Thyroid gland (tissue), 4 donors: ENCODE results near the gene ACAP2. TPM values are rescaled to one million over a fixed set of nuclear protein-coding genes. Genes with fewer than 3 reads are reported as not detected.

ENCODE experiments used
- DNase-seq, 2 donors: peaks; one replicate each; pipeline ENCODE4 v3.0.0-alpha.2; 2019
- H3K27ac ChIP-seq, 3 donors: fragments of 200-600 bp; sonication (generic); 1 replicate in 2 of 3; 2 replicates in 1 of 3; pipeline ENCODE4 v1.5.1; 2016 to 2019; ENCODE audit warnings: mild to moderate bottlenecking in 1 of 3, moderate library complexity in 1 of 3
- H3K27me3 ChIP-seq: fragments of 200-600 bp; sonication (generic); one replicate; pipeline ENCODE4 v1.5.1; 2019
- H3K36me3 ChIP-seq, 2 donors: fragments of 200-600 bp; sonication (generic); one replicate each; pipeline ENCODE4 v1.5.1; 2016 to 2019
- H3K4me1 ChIP-seq, 2 donors: fragments of 200-600 bp; sonication (generic); one replicate each; pipeline ENCODE4 v1.5.1; 2017 to 2019
- H3K4me3 ChIP-seq, 3 donors: fragments of 200-600 bp; sonication (generic); replicated peaks in 1 of 3; 1 replicate in 2 of 3; 2 replicates in 1 of 3; pipeline ENCODE4 v1.5.1; 2016; ENCODE audit warnings: mild to moderate bottlenecking in 1 of 3
- H3K9me3 ChIP-seq: fragments of 200-600 bp; sonication (generic); one replicate; pipeline ENCODE4 v1.5.1; 2017
- POLR2A ChIP-seq, 2 donors: fragments of 450-650 bp; IDR thresholded peaks; one replicate each; pipeline ENCODE4 v1.6.1; 2017; ENCODE audit warnings: antibody characterized with exemption in 2 of 2, mild to moderate bottlenecking in 2 of 2, moderate library complexity in 1 of 2
- WGBS, 2 donors: methylation state at CpG; one replicate each; pipeline ENCODE4 v1.1.5; 2017; 5-methylcytosine and 5-hydroxymethylcytosine counted together
- intact Hi-C: fragments of 100-400 bp; cut with DNase I; formaldehyde crosslinking; loops from one replicate; pipeline ENCODE4 v1.15.1; 2023
- total RNA-seq, 4 donors: library from RNA; depleted of rRNA; stranded (reverse); fragments of >200 nt; gene quantifications; one replicate each; pipeline ENCODE4 v1.2.3, GENCODE V29; 2016
- TF ChIP-seq, protein P1 (sequence below), 6 experiments: fragments of 200-600 bp in 3 of 6; fragments of 450-650 bp in 3 of 6; sonication (generic) in 3 of 6; IDR thresholded peaks; one replicate each; pipeline ENCODE4 v1.5.1; 2016 to 2019; ENCODE audit warnings: antibody characterized with exemption in 6 of 6, mild to moderate bottlenecking in 2 of 6, inconsistent platforms in 1 of 6, moderate library complexity in 1 of 6

Gene ACAP2
- total RNA-seq, 4 donors from 2014 or later: 61.7 to 685 (median 71.3) TPM

DNA sequence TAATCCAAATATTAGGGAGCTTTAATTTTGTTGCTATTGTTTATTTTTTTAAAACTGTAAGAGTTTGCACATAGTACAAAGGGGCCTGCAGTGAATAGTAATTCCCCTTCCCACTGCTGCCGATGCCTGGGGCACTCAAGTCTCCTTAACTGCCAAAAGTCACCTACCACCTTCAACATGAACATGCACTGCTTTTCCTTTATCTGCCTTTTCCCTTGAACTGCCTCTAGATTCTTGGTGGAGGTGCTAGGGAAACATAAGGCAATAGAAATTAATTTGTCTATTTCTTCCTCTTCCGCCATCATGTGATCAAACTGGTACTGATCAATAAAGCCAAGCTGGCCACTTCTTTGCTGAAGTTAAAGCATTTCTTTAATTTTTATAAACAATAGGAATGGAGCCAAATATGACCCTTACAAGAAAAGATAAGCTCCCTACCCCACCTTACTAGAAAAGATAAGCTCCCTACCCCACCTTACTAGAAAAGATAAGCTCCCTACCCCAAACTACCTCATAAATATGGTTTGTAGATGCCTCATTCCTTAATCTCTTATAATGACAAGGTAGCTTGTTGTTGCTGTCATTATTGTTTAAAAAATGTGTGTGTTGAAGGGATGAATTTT is 17.4 kb upstream of the ACAP2 start:
- H3K27me3 ChIP-seq: no peaks in the 10 kb centered on the region
- intact Hi-C loops: no loop called here
- no peaks in the 10 kb centered on the region for H3K9me3 ChIP-seq
- 90 to 96% methylated on average over 2 of the region's 2 CpGs for WGBS, 2 donors
- H3K27ac ChIP-seq: no peak overlapping the region
- H3K4me1 ChIP-seq: no peaks in the 10 kb centered on the region
- no peak for TF ChIP-seq POLR2A (IDR thresholded peaks at IDR 0.05)
- TF ChIP-seq, protein P1, sequence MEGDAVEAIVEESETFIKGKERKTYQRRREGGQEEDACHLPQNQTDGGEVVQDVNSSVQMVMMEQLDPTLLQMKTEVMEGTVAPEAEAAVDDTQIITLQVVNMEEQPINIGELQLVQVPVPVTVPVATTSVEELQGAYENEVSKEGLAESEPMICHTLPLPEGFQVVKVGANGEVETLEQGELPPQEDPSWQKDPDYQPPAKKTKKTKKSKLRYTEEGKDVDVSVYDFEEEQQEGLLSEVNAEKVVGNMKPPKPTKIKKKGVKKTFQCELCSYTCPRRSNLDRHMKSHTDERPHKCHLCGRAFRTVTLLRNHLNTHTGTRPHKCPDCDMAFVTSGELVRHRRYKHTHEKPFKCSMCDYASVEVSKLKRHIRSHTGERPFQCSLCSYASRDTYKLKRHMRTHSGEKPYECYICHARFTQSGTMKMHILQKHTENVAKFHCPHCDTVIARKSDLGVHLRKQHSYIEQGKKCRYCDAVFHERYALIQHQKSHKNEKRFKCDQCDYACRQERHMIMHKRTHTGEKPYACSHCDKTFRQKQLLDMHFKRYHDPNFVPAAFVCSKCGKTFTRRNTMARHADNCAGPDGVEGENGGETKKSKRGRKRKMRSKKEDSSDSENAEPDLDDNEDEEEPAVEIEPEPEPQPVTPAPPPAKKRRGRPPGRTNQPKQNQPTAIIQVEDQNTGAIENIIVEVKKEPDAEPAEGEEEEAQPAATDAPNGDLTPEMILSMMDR (IDR thresholded peaks at IDR 0.05): no peak
- no peaks in the 10 kb centered on the region for H3K36me3 ChIP-seq
- no peak overlapping the region for H3K4me3 ChIP-seq
- no peak for DNase-seq

DNA sequence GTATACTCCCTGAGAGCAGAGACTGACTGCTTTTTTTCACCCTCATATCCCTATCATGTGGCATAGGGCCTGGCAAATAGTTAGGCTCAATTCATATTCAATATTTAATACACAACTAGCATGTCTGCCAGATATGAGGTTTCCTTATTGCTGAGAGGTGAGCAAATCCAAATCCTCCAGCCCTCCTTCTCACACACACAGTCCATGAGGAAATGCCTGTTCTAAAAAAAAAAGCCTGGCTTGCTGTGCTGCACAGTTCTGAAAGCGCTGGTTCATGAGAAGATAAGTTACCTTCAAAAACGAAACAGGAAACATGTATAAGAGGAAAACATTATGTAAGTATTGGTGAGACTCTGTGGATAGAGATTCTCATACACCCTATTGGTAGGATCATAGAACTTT is 15.5 kb upstream of the ACAP2 start:
- Histone ChIP-seq H3K4me1 (no peaks in the 10 kb centered on the region), H3K27ac (no peak overlapping the region), H3K27me3 (no peaks in the 10 kb centered on the region), H3K4me3 (no peak overlapping the region), H3K9me3 (no peaks in the 10 kb centered on the region), H3K36me3 (no peaks in the 10 kb centered on the region)
- no peak for TF ChIP-seq POLR2A (IDR thresholded peaks at IDR 0.05)
- TF ChIP-seq, protein P1 (IDR thresholded peaks at IDR 0.05): no peak
- 46 to 63% methylated on average over 2 of the region's 2 CpGs for WGBS, 2 donors
- intact Hi-C loops: no loop called here
- DNase-seq: no peak

DNA sequence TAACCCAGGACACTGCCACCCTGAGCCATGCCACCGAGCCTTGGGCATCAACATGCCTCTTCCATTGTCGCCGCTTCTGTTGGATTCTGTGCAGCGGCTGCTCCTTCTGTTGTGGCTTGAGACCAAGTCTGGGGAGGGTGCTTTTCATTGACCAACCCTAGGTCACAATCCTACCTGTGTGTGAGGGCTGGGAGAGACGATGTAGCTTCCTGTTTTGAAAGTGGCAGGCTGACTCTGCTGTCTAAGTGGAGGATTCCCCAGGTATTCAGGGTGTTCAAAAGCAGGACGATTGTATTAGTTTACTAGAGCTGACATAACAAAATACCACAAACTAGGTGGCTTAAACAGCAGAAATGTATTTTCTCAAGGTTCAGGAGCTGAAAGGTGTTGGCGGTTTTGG is 13.0 kb upstream of the ACAP2 start:
- no peaks in the 10 kb centered on the region for H3K36me3 ChIP-seq
- no peaks in the 10 kb centered on the region for H3K9me3 ChIP-seq
- 91 to 93% methylated on average over 7 of the region's 7 CpGs for WGBS, 2 donors
- no peak overlapping the region for H3K4me3 ChIP-seq
- H3K27ac ChIP-seq: no peak overlapping the region
- H3K4me1 ChIP-seq: peaks cover 16 to 18% of the 10 kb centered on the region in 2 donors
- intact Hi-C loops: no loop called here
- H3K27me3 ChIP-seq: no peaks in the 10 kb centered on the region
- TF ChIP-seq POLR2A (IDR thresholded peaks at IDR 0.05): no peak
- TF ChIP-seq, protein P1 (IDR thresholded peaks at IDR 0.05): no peak
- no peak for DNase-seq

DNA sequence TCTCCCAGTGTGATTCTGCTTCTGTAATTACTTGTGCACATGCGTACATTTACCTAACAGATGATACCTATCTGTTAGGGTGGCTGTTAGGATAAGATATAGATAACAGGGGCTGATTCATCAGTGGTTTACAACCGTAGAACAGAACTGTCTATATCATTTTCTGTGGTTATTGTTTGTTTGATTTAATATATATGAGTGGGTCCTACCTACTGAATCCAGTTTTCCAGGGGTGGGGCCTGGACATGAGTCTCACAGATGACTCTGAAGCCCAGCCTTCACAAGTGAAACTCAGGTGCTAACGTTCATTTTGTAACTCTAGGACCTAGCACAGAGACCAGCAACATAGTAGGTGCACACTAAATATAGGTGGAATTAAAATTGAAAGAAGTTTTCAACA is 10.4 kb upstream of the ACAP2 start:
- no peak overlapping the region for H3K27ac ChIP-seq
- H3K9me3 ChIP-seq: no peaks in the 10 kb centered on the region
- no peak overlapping the region for H3K4me3 ChIP-seq
- intact Hi-C loops: no loop called here
- peaks cover 25 to 26% of the 10 kb centered on the region in 2 donors for H3K4me1 ChIP-seq
- no peak for TF ChIP-seq POLR2A (IDR thresholded peaks at IDR 0.05)
- TF ChIP-seq, protein P1 (IDR thresholded peaks at IDR 0.05): no peak
- H3K27me3 ChIP-seq: no peaks in the 10 kb centered on the region
- DNase-seq: no peak
- H3K36me3 ChIP-seq: no peaks in the 10 kb centered on the region
- WGBS, 2 donors: 96 to 97% methylated on average over 3 of the region's 3 CpGs

DNA sequence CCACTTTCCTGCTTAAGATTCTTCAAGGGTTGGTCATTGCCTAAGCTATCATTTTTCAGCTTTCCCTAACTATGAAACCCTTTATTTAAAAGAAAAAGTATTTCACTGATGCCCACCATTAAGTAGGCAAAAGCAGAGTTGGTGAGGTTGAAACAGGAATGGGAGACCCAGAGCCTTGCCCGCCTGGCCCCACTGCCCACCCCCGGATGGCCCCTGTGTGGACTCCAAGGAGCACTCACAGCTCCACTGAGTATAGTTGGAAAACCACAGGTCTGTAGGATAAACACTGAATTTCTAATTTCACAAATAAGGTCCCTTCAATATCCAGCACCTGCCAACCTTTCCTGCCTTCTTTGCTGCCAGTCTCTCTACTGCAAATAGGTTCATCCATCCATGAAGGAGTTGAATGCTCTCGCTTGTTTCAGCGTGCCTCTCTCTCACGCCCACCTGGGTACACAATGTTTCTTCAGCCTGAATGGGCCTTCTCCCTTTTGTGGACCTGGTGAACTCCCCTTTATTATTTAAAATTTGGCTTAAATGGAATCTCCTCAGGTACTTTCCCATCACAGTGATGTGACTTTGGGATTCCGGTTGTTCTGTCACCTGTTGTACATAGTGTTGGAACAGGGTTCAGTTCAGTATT is 8.7 kb upstream of the ACAP2 start:
- TF ChIP-seq POLR2A (IDR thresholded peaks at IDR 0.05): no peak
- TF ChIP-seq, protein P1 (IDR thresholded peaks at IDR 0.05): no peak
- Histone ChIP-seq H3K36me3 (no peaks in the 10 kb centered on the region), H3K4me1 (peaks cover 25 to 26% of the 10 kb centered on the region in 2 donors), H3K9me3 (no peaks in the 10 kb centered on the region), H3K4me3 (no peak overlapping the region), H3K27me3 (no peaks in the 10 kb centered on the region), H3K27ac (peak overlapping the region; percentile 62 to 73 (median 69))
- WGBS, 2 donors: 41 to 57% methylated on average over 6 of the region's 6 CpGs
- DNase-seq: peak; percentile 76 to 78
- intact Hi-C loops: no loop called here
